Tibial nerve (tissue), 4 donors: ENCODE measurements around the gene SLIT1.

Experiments
- EP300 ChIP-seq, 2 donors: sonication (generic); formaldehyde crosslinking; IDR thresholded peaks; one replicate each; pipeline ENCODE4 v1.6.1; 2017; ENCODE audit warnings: antibody characterized with exemption in 2 of 2, mild to moderate bottlenecking in 1 of 2
- TF ChIP-seq, protein P1 (sequence below), 5 experiments: fragments of 200-600 bp in 3 of 5; fragments of 450-650 bp in 2 of 5; sonication (generic) in 3 of 5; IDR thresholded peaks; one replicate each; pipeline ENCODE4 v1.5.1; 2016 to 2019; ENCODE audit warnings: antibody characterized with exemption in 5 of 5, mild to moderate bottlenecking in 3 of 5, moderate library complexity in 2 of 5

GRCh38 chr10:96955794-96956193, 230.0 kb downstream of the SLIT1 start:
- TF ChIP-seq, protein P1, sequence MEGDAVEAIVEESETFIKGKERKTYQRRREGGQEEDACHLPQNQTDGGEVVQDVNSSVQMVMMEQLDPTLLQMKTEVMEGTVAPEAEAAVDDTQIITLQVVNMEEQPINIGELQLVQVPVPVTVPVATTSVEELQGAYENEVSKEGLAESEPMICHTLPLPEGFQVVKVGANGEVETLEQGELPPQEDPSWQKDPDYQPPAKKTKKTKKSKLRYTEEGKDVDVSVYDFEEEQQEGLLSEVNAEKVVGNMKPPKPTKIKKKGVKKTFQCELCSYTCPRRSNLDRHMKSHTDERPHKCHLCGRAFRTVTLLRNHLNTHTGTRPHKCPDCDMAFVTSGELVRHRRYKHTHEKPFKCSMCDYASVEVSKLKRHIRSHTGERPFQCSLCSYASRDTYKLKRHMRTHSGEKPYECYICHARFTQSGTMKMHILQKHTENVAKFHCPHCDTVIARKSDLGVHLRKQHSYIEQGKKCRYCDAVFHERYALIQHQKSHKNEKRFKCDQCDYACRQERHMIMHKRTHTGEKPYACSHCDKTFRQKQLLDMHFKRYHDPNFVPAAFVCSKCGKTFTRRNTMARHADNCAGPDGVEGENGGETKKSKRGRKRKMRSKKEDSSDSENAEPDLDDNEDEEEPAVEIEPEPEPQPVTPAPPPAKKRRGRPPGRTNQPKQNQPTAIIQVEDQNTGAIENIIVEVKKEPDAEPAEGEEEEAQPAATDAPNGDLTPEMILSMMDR (IDR thresholded peaks at IDR 0.05), result no peak
- TF ChIP-seq EP300 (IDR thresholded peaks at IDR 0.05), result no peak
